HG02943 (cell line): ENCODE data around the gene ATG9A.

Experiments used
- ATAC-seq: cut with Tn5 transposase; IDR thresholded peaks from one replicate; pipeline ENCODE4 v1.9.1; 2021; ENCODE audit warnings: mild to moderate bottlenecking, low read depth, moderate library complexity; ENCODE audit not compliant: unreplicated experiment

ATG9A gene

GRCh38 chr2:219178377-219179175, 50.9 kb downstream of the ATG9A start:
- no peak for ATAC-seq

GRCh38 chr2:219177552-219178376, 51.7 kb downstream of the ATG9A start, which contains the start of gene RETREG2:
Gene RETREG2 (plus strand): TSS chr2:219178275. CDS start chr2:219178353, 78 bp downstream.
- ATAC-seq: no peak

- peak; percentile 55 for ATAC-seq
Measured at GRCh38 chr2:219176818-219177551, 52.5 kb downstream of the ATG9A start, which contains the start of gene CNPPD1. Gene CNPPD1 (minus strand): TSS chr2:219176925. CDS start chr2:219176828, 97 bp downstream.

- ATAC-seq: peak; percentile 23
Measured at GRCh38 chr2:219175928-219176817, 53.3 kb downstream of the ATG9A start.

GRCh38 chr2:219175486-219175885, 54.0 kb downstream of the ATG9A start:
- ATAC-seq: no peak

GRCh38 chr2:219174801-219175200, 54.6 kb downstream of the ATG9A start:
- ATAC-seq: no peak

GRCh38 chr2:219174146-219174545, 55.3 kb downstream of the ATG9A start:
- no peak for ATAC-seq

- ATAC-seq: no peak
Measured at GRCh38 chr2:219173176-219173575, 56.3 kb downstream of the ATG9A start.

- ATAC-seq: no peak
Measured at GRCh38 chr2:219172231-219173154, 56.9 kb downstream of the ATG9A start.

- ATAC-seq: no peak
Measured at GRCh38 chr2:219171231-219171651, 58.2 kb downstream of the ATG9A start.

GRCh38 chr2:219169930-219170654, 59.3 kb downstream of the ATG9A start, which contains the start of gene SLC23A3:
Gene SLC23A3 (minus strand): TSS chr2:219170029. CDS start chr2:219169984, 45 bp downstream.
- no peak for ATAC-seq
